ENCODE measurements around the gene SPSB2. TPM values are rescaled to one million over a fixed set of nuclear protein-coding genes. Genes with fewer than 3 reads are reported as not detected.

SPSB2 gene
- total RNA-seq, 1 donor = 10.8 TPM

DNA sequence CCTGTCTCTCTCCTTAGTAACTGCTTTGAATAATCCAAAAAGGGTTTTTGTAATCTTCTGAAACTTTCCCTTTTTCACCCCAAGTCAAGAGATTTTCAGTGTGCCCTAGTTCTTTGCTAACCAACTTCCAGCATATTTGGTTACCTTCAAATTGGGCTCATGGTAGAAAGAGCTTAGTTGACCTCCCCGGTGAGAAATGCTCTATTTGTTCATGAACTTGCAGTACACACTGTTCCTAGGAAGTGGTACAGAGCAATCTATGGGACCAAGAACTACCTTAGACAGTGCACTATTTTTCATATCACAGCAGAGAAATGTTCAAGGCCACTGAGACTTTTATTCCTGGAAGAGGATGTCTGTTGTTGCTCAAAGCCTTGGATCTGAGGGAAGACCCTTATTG, 19.5 kb downstream of the SPSB2 start:
- DNase-seq (ENCODE audit: low read depth in 2 of 3, low spot score in 2 of 3) = no peak

DNA sequence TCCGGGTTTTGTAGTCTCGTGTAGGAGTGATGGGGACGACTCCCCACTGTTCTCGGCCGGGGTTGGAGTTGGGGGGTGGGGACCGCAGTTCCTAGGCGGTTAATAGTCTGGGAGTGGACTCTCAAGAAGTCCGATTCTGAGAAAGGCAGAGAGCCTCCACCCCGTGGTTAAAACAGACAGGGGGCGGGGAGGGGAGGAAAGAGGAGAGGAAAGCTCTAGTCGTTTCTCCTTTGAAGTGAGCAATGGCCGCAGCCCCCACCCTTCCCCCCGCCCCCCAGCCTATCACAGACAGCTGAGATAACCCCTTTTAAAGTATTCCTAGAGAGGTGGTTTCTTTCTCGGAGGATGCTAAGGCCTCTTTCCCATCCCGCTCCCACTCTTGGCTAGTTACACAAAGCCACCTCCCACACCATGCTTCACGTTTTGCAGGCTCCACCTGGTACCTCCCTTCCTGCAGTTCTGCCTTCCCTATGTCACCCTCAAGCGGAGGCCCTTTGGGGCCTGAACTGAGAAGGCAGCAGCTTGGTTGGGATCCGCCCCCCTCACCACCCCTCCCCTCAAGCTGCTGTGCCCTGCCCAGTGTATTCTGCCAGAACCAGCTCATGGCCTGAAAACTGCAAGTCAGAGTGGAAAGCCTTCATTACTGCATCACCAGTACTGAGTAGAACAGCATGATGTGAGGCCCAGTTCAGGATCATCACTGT, 20.3 kb downstream of the SPSB2 start:
- peak in 1 of 3 donors; percentile 83 for DNase-seq (ENCODE audit: low read depth in 2 of 3, low spot score in 2 of 3)

DNA sequence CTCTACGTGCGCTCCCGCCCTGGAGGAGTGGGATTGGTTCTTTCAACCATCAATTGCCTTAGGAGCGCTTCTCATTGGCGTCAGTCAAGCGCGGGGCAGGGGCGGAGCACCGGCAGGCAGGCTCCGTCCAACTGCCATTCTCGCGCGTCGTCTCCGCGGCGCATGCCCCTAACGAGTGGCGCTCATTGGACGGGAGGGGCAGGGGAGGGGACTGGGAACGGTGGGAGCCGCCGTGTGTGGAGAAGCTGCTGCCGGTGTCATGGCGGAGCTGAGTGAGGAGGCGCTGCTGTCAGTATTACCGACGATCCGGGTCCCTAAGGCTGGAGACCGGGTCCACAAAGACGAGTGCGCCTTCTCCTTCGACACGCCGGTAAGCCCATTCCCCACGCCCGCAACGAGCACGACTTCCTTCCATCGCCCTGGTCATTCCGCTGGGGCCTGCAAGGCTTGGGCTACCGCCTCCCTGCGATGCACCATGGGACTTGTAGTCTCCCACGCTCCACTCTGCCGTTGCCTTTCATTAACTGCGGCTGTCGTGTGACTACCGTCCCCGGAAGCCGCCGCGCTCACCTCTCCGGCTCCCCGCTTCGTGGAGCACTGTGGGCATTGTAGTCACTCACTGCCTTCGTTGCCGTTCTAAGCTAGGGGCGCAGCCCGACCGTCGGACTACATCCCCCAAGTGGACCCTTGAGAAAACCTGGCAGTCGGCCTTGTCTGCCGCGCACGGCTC, 21.0 kb downstream of the SPSB2 start, which contains the start of gene USP5:
Gene USP5 (plus strand): TSS at position 230 of the 730 bp plus-strand sequence. CDS start 30 bp downstream, at position 260.
- peak; percentile 96 to 100 (median 99) for DNase-seq (ENCODE audit: low read depth in 2 of 3, low spot score in 2 of 3)

DNA sequence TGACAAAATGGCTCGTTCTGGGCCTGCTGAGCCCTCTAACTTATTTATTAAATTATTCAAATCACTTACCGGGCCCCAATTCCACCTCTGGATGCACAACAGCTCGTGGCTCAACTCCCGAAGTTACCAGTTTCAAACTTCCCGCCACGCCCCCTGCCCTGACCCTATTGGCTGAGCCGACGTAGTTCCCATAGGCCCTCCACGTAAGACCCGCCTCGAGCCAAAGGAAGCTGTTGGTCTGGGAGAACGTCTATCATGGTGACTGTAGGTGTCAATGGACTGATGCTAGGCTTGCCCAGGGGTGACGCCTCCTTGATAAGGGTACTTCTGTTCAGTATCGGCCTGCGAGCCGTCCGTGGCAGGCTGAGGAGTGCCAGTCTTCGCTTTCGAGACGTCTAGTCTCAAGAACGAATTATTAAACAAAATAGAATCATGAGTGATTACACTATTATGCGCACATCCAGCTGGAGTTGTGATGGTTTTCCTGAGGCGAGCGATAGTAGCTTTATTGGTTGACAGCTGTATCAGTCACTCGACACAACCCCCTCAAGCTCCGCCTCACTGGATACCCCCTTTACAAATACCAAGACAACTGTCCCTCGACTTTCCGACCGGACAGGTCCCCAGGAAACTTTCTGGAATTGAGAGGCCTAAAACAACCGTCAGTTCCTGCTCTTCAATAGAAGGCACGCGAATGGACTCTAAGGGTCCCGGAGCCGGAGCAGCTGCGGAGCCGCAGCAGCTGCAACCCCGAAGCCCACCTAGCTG, 21.8 kb downstream of the SPSB2 start, which contains the start of gene CDCA3:
Gene CDCA3 (minus strand): TSS at position 134 of the 768 bp plus-strand sequence. CDS start 334 bp downstream, outside the sequence.
- peak; percentile 78 to 99 (median 95) for DNase-seq (ENCODE audit: low read depth in 2 of 3, low spot score in 2 of 3)

DNA sequence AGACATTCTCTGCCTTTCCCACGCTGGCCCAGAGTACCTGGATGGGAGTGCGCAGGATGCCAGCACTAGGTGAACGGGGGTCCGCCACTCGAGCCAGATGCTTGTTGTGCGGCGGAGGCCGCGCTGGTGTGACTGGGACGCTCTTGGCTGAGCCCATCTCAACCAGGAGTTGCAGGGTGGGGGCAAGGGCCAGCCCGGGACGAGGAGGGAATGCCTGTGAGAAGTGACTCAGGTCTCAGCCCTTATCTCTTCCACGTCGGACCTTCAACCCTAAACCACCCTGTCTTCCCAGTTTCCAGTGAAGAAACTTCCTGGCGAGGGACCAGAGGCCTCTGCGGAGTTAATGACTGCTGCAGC, 22.3 kb downstream of the SPSB2 start:
- no peak for DNase-seq (ENCODE audit: low read depth in 2 of 3, low spot score in 2 of 3)

DNA sequence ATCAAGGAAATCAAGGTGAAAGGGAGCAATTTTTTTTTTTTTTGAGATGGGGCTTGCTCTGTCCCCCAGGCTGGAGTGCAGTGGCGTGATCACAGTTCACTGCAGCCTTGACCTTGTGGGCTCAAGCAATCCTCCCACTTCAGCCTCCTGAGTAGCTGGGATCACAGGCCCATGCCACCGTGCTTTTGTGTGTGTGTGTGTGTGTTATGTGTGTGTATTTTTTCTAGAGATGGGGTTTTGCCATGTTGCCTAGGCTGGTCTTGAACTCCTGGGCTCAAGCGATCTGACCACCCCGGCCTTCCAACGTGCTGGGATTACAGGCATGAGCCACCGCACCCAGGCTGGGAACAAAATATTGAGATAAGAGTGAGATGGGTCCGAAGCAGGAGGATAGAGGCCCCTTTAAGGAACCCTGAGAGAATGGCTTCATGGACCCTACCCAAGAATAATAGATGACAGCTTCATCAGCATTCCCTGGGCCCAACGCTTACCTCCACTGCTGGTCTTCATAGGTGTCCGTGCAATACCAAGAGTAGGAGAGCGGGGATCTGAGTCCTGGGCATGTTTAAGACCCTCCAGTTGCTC, 23.0 kb downstream of the SPSB2 start:
- no peak for DNase-seq (ENCODE audit: low read depth in 2 of 3, low spot score in 2 of 3)

DNA sequence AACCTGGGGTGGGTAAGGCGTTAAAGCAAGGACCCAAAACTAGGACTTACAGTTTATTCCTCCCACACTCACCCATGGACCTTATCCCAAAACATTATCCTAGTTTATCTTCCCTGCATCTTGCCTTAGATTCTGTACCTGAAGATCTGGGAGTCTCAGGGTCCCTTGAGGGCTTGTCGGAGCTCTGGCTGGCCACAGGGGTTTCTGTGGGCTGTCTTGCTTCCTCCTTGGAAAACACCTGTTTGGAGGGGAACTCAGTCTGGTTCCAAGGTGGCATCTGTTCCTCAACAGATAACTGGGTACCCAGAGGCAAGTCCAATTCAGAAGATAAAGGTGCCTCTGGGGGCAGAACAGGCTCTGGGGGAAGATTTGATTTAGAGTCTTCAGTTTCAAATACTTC, 23.7 kb downstream of the SPSB2 start:
- no peak for DNase-seq (ENCODE audit: low read depth in 2 of 3, low spot score in 2 of 3)

DNA sequence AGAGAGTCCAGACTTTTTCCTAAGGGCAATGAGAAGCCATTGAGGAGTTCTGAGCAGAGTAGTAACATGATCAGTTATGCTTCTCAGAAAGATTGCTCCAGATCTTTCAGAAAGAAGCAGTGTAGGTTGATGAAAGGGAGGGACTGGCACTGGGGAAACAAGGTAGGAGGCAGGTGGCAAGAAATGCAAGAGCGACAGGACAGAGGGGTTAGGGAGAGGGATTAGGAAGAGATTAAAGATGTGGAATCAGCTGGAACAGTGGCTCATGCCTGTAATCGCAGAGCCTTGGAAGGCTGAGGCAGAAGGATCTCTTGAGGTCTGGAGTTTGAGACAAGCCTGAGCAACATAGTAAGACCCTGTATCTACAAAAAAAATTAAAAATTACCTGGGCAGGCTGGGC, 25.4 kb downstream of the SPSB2 start:
- DNase-seq (ENCODE audit: low read depth in 2 of 3, low spot score in 2 of 3) = no peak

DNA sequence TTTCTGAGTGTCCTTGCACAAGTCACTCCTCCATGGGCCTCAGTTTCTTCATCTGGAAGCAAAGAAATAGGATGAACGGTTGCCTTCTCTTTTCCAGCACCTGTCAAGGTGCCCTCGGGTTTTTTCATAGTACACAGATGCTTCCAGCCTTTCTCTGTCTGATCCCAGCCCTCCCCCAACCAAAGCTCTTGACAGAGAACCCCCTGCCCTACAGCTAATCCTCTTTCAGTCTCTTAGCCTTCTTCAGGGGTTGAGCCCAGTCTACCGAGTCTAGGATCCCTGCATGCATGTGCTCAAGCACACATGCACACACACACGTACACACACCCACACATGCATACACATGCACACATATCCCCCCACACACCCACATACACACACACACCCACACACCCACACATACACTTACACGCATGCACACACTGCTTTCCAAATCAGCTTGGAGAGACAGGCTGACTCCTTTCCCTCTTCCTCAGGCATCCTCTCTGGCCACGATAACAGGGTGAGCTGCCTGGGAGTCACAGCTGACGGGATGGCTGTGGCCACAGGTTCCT, 26.7 kb downstream of the SPSB2 start:
- no peak for DNase-seq (ENCODE audit: low read depth in 2 of 3, low spot score in 2 of 3)

DNA sequence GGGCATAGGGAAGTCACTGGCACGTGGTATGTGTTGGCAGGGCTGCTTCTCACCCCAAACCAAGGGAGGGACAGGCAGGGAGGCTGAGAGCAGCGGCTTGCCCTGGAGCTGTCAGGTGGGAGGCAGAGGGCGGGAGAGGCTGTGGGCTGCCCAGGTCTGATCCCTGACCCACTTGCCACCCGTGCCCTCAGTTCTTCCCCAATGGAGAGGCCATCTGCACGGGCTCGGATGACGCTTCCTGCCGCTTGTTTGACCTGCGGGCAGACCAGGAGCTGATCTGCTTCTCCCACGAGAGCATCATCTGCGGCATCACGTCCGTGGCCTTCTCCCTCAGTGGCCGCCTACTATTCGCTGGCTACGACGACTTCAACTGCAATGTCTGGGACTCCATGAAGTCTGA, 27.7 kb downstream of the SPSB2 start:
- no peak for DNase-seq (ENCODE audit: low read depth in 2 of 3, low spot score in 2 of 3)

DNA sequence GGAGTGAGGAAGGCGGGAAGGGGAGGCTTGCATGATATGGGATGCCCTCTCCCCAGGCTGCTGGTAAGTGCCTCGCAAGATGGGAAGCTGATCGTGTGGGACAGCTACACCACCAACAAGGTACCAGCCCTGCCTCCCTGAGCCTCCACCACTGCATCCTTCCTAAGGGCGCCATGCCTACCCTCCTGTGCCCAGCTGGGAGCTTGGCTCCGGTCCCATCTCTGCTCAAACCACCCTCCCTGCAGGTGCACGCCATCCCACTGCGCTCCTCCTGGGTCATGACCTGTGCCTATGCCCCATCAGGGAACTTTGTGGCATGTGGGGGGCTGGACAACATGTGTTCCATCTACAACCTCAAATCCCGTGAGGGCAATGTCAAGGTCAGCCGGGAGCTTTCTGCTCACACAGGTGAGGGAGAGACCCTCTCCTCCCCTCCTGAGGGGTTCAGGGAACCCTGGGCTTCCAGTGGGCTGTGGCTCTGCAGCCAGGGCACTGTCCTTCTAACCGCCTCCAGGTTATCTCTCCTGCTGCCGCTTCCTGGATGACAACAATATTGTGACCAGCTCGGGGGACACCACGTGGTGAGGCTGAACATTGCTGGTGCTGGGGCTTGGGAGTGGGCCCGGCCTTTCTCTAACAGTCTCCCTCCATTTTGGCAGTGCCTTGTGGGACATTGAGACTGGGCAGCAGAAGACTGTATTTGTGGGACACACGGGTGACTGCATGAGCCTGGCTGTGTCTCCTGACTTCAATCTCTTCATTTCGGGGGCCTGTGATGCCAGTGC, 29.8 kb downstream of the SPSB2 start:
- no peak for DNase-seq (ENCODE audit: low read depth in 2 of 3, low spot score in 2 of 3)

DNA sequence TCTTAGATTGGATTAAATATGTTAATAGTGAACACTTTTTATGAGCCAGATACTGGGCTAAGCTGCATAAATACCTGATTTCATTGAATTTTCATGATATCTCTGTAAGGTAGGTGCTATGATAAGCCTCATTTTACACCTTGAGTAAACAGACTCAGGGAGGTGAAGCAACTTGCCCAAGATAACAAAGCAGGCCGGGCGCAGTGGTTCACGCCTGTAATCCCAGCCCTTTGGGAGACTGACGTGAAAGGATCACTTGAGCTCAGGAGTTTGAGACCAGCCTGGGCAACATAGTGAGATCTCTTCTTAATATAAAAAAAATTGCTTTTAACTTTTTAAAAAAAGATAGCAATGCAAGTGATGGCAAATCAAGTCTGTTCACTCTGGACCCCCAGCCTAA, 31.0 kb downstream of the SPSB2 start:
- DNase-seq (ENCODE audit: low read depth in 2 of 3, low spot score in 2 of 3) = no peak

DNA sequence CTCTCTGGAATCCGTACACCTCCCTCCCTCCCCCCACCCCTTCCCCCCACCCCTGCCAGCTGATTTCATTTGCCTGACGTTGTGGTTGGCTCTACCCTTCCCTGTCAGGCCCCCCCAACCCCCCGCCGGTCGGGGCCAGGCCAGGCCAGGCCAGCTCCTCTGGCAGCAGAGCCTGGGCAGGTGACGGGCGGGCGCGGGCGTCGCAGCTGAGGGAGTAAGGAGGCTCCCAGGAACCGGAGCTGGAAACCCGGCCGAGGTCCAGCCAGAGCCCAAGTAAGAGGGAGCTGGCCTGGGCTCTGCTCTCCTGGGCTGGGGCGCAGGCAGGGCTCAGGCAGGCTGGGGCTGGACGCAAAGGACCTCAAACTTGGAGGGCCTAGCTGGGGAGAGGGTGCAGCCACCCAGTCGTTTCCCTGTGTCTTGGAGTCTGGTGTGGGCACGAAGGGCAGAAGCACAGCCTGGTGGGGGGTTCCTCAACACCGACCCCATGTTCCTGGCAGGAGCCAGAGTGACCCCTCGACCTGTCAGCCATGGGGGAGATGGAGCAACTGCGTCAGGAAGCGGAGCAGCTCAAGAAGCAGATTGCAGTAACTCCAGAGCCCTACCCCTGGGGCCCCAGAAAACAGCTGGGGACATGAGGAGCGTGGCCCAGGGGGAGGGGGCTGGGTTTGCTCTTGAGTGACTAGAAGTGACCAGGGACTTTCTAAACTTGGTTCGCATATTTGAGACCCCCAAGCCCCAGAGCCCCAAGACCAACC, 32.2 kb downstream of the SPSB2 start, which contains the start of gene GNB3:
Gene GNB3 (plus strand): TSS at position 165 of the 755 bp plus-strand sequence. CDS start 363 bp downstream, at position 528.
- DNase-seq (ENCODE audit: low read depth in 2 of 3, low spot score in 2 of 3) = no peak

DNA sequence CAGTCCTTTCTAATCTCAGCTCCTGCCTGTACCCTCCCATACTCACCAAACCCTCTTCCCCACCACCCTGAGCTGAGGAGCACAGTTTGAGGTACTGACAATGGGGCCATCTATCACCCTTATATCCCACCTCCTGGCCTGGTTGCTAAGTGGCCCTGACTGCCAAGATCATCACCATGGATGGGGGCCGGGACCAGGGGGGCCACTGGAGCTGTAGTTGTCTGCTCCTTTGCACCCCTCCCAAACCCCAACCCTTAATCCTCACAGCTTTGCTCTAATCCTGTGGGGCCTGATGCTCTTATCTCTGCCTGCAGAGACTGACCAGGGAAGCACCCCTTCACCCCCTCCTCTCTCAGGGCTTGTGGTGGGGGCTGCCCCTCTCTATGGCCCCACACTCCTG, 32.8 kb downstream of the SPSB2 start:
- no peak for DNase-seq (ENCODE audit: low read depth in 2 of 3, low spot score in 2 of 3)

DNA sequence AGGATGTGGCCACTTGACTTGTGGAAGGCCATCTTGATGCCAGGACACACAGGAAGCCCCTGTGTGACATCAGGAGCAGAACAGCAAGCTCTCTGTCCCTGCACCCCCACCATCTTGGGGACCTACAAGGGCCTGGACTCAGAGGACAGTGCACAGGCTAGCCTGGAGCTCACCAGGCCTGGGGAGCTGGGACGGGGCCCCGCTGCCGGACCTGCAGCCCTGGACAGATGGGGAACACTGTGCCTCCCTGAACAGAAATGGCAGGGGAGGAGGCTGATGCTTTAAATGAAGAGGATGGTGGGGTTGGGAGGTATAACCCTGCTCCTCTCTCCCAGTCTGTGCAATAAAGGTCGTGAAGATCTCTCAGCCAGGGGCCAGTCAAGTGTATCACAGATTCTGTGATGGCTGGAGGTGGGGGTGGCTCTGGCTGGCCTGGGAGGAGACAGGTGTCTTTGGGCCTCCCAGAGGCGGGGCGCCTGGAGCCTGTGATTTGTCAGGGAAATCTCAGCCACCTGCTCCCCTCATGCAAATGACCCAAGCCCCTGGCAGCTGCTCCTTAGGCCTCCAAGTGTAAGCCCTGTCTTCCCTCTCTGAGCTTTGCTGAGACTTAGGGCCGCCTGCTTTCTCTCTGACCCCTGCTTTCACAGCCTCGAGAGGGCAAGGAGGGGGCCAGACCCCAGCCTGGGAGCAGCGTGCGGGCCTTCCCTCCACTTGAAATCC, 33.5 kb downstream of the SPSB2 start:
- DNase-seq (ENCODE audit: low read depth in 2 of 3, low spot score in 2 of 3) = no peak

DNA sequence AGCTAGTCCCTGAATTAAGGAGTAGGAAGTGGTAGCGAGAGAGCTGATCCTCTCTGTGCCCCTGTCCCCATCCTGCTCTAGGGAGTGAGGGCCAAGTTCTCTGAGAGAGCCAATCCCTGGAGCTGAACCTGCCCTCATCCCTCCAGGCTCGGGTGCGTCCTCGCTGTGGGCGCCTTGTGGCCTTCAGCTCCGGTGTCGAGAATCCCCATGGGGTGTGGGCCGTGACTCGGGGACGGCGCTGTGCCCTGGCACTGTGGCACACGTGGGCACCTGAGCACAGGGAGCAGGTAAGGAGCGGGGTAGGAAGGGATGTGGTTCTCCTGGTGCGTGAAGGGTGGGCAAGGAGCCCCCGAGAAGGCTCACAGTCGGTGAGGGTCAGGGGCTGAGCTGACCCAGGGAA, 34.2 kb downstream of the SPSB2 start:
- DNase-seq (ENCODE audit: low read depth in 2 of 3, low spot score in 2 of 3) = no peak

DNA sequence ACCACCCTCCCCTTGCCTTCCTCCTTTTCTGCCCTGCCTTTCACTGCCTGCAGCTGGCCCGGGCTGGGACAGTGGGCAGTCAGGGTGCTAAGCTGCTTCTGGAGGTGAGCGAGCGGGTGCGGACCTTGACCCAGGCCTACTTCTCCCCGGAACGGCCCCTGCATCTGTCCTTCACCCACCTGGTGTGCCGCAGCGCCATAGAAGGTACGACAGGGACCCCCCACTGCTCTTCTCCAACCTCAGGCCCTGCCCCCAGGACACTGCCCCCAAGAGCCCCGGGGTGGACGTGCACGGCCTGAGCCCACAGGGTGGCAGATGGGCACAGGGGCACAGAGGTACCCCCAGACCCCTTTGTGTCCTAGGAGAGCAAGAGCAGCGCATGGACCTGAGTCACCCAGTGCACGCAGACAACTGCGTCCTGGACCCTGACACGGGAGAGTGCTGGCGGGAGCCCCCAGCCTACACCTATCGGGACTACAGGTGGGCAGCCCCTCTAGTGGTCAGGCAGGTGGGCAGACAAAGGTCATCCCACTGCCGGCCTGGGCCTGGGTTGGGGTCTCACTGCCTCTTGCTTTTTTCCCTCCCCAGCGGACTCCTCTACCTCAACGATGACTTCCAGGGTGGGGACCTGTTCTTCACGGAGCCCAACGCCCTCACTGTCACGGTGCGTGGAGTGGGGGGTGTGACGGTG, 35.6 kb downstream of the SPSB2 start:
- no peak for DNase-seq (ENCODE audit: low read depth in 2 of 3, low spot score in 2 of 3)

DNA sequence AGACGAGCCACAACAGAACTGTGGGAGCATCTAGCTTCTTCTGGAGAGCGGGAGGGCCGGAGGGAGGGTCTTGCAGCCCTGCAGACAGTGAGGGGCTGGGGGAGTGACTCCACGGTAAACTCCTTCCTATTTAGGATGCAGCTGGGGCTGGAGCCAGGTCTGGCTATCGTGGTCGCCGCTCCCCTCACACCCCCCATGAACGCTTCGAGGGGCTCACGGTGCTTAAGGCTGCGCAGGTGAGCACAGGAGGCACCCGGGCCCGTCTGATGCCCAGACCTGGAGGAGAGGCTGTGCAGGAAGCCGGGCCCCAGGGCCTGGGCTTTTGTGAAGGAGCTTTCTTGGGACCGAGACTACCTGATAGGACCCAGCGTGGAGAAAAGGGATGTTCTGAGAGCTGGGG, 36.3 kb downstream of the SPSB2 start:
- no peak for DNase-seq (ENCODE audit: low read depth in 2 of 3, low spot score in 2 of 3)
